Measurements from ENCODE around the gene CRLF2.
"Not testable (repeated sequence)": the region's sequence is repeated elsewhere in the genome, so short reads cannot be mapped to it uniquely, and the experiment has no call there.

Gene CRLF2

GRCh38 chrX:1212532-1212931, at the start of gene CRLF2:
Gene CRLF2, minus strand, starts transcription at chrX:1212649. Its CDS starts 15 bp downstream, at chrX:1212634.
- no peak for DNase-seq (ENCODE audit: low read depth in 2 of 2)

GRCh38 chrX:1261771-1262170, 49.3 kb upstream of the CRLF2 start:
- DNase-seq (ENCODE audit: low read depth in 2 of 2), result not testable (repeated sequence)

- no peak for DNase-seq (ENCODE audit: low read depth in 2 of 2)
These were observed 48.8 kb upstream of the CRLF2 start for GRCh38 chrX:1261285-1261684.

GRCh38 chrX:1252861-1253260, 40.4 kb upstream of the CRLF2 start:
- DNase-seq (ENCODE audit: low read depth in 2 of 2), result no peak

GRCh38 chrX:1249101-1249887, 36.8 kb upstream of the CRLF2 start:
- peak in 1 of 2 donors; percentile 27 for DNase-seq (ENCODE audit: low read depth in 2 of 2)

- DNase-seq (ENCODE audit: low read depth in 2 of 2), result no peak
These were observed 36.0 kb upstream of the CRLF2 start for GRCh38 chrX:1248331-1249061.

GRCh38 chrX:1246816-1247215, 34.4 kb upstream of the CRLF2 start:
- peak; percentile 32 to 60 for DNase-seq (ENCODE audit: low read depth in 2 of 2)

- no peak for DNase-seq (ENCODE audit: low read depth in 2 of 2)
These were observed 32.0 kb upstream of the CRLF2 start for GRCh38 chrX:1244164-1245076.

GRCh38 chrX:1242891-1243402, 30.5 kb upstream of the CRLF2 start:
- no peak for DNase-seq (ENCODE audit: low read depth in 2 of 2)

- not testable (repeated sequence) for DNase-seq (ENCODE audit: low read depth in 2 of 2)
These were observed 28.1 kb upstream of the CRLF2 start for GRCh38 chrX:1240551-1240950.

- DNase-seq (ENCODE audit: low read depth in 2 of 2), result peak in 1 of 2 donors; percentile 23
These were observed 27.3 kb upstream of the CRLF2 start for GRCh38 chrX:1239681-1240142.

GRCh38 chrX:1231850-1232465, 19.5 kb upstream of the CRLF2 start:
- DNase-seq (ENCODE audit: low read depth in 2 of 2), result no peak

GRCh38 chrX:1228101-1228500, 15.7 kb upstream of the CRLF2 start:
- not testable (repeated sequence) for DNase-seq (ENCODE audit: low read depth in 2 of 2)

GRCh38 chrX:1226249-1226648, 13.8 kb upstream of the CRLF2 start:
- no peak for DNase-seq (ENCODE audit: low read depth in 2 of 2)

GRCh38 chrX:1224954-1225353, 12.5 kb upstream of the CRLF2 start:
- no peak for DNase-seq (ENCODE audit: low read depth in 2 of 2)

GRCh38 chrX:1223242-1223600, 10.8 kb upstream of the CRLF2 start:
- no peak for DNase-seq (ENCODE audit: low read depth in 2 of 2)

- DNase-seq (ENCODE audit: low read depth in 2 of 2), result no peak
These were observed 10.2 kb upstream of the CRLF2 start for GRCh38 chrX:1222531-1223241.

GRCh38 chrX:1221296-1221845, 8.9 kb upstream of the CRLF2 start:
- DNase-seq (ENCODE audit: low read depth in 2 of 2), result no peak

GRCh38 chrX:1218286-1218685, 5.8 kb upstream of the CRLF2 start:
- no peak for DNase-seq (ENCODE audit: low read depth in 2 of 2)

- DNase-seq (ENCODE audit: low read depth in 2 of 2), result no peak
These were observed 2.8 kb upstream of the CRLF2 start for GRCh38 chrX:1215123-1215823.

Data from stimulated activated CD8-positive, alpha-beta memory T cell treated with anti-CD3 and anti-CD28 coated beads, Interleukin-15, amount 100 ng/mL, for 4 hours (primary cell).